ENCODE measurements around the gene BEX3. TPM values are rescaled to one million over a fixed set of nuclear protein-coding genes. Genes with fewer than 3 reads are reported as not detected.
A peak's percentile ranks its signal among the peaks of the same experiment; 100 is the strongest.
"Not testable (repeated sequence)": the region's sequence is repeated elsewhere in the genome, so short reads cannot be mapped to it uniquely, and the experiment has no call there.

The BEX3 gene
- total RNA-seq, 2 donors from 2014 or later: 127 to 136 TPM

GRCh38 chrX:103344606-103345005 lies 31.7 kb upstream of the BEX3 start:
- H3K4me3 ChIP-seq: no peak overlapping the region
- no peaks in the 10 kb centered on the region for H3K4me1 ChIP-seq (ENCODE audit: control insufficient read depth in 1 of 2, low read depth in 2 of 2)
- no peaks in the 10 kb centered on the region for H3K27me3 ChIP-seq (replicated peaks; ENCODE audit: insufficient read depth)
- no peak for TF ChIP-seq CTCF (IDR thresholded peaks at IDR 0.05)
- ATAC-seq (ENCODE audit: insufficient number of reproducible peaks, low FRiP score, low read depth) (no peak), DNase-seq (ENCODE audit: low spot score) (no peak)
- H3K36me3 ChIP-seq: no peaks in the 10 kb centered on the region
- no peaks in the 10 kb centered on the region for H3K9me3 ChIP-seq
- no peak overlapping the region for H3K27ac ChIP-seq

GRCh38 chrX:103347682-103348397 lies 28.5 kb upstream of the BEX3 start:
- ATAC-seq (ENCODE audit: insufficient number of reproducible peaks, low FRiP score, low read depth) (no peak), DNase-seq (ENCODE audit: low spot score) (no peak)
- no peak overlapping the region for H3K4me3 ChIP-seq
- no peaks in the 10 kb centered on the region for H3K4me1 ChIP-seq (ENCODE audit: control insufficient read depth in 1 of 2, low read depth in 2 of 2)
- no peak overlapping the region for H3K27ac ChIP-seq
- H3K27me3 ChIP-seq (replicated peaks; ENCODE audit: insufficient read depth): no peaks in the 10 kb centered on the region
- H3K9me3 ChIP-seq: no peaks in the 10 kb centered on the region
- no peaks in the 10 kb centered on the region for H3K36me3 ChIP-seq
- no peak for TF ChIP-seq CTCF (IDR thresholded peaks at IDR 0.05)

- ATAC-seq (ENCODE audit: insufficient number of reproducible peaks, low FRiP score, low read depth) (peak; percentile 94), DNase-seq (ENCODE audit: low spot score) (no peak)
- TF ChIP-seq CTCF (IDR thresholded peaks at IDR 0.05): no peak
- Histone ChIP-seq H3K27ac (peak within 1 kb of the TSS; percentile 88 to 93), H3K4me3 (peak within 1 kb of the TSS; percentile 84), H3K36me3 (no peaks in the 10 kb centered on the region), H3K4me1 (ENCODE audit: control insufficient read depth in 1 of 2, low read depth in 2 of 2) (peaks cover 0 to 6% of the 10 kb centered on the region in 2 donors), H3K9me3 (no peaks in the 10 kb centered on the region), H3K27me3 (replicated peaks; ENCODE audit: insufficient read depth) (no peaks in the 10 kb centered on the region)
These were observed 20.1 kb upstream of the BEX3 start, which contains the start of gene TCEAL9 for GRCh38 chrX:103356130-103356798. Gene TCEAL9 (plus strand): TSS chrX:103356506. CDS start chrX:103357685, 1,179 bp downstream.

- peak overlapping the region; percentile 88 to 93 for H3K27ac ChIP-seq
- peaks cover 0 to 6% of the 10 kb centered on the region in 2 donors for H3K4me1 ChIP-seq (ENCODE audit: control insufficient read depth in 1 of 2, low read depth in 2 of 2)
- ATAC-seq (ENCODE audit: insufficient number of reproducible peaks, low FRiP score, low read depth): no peak
- H3K4me3 ChIP-seq: peak overlapping the region; percentile 84
- H3K36me3 ChIP-seq: no peaks in the 10 kb centered on the region
- H3K27me3 ChIP-seq (replicated peaks; ENCODE audit: insufficient read depth): no peaks in the 10 kb centered on the region
- no peak for TF ChIP-seq CTCF (IDR thresholded peaks at IDR 0.05)
- no peak for DNase-seq (ENCODE audit: low spot score)
- no peaks in the 10 kb centered on the region for H3K9me3 ChIP-seq
These were observed 19.5 kb upstream of the BEX3 start for GRCh38 chrX:103356858-103357257.

- Histone ChIP-seq H3K27ac (peak overlapping the region in 1 of 2 donors; percentile 93), H3K4me3 (peak overlapping the region; percentile 84), H3K27me3 (replicated peaks; ENCODE audit: insufficient read depth) (no peaks in the 10 kb centered on the region), H3K4me1 (ENCODE audit: control insufficient read depth in 1 of 2, low read depth in 2 of 2) (peaks cover 0 to 6% of the 10 kb centered on the region in 2 donors), H3K9me3 (no peaks in the 10 kb centered on the region), H3K36me3 (no peaks in the 10 kb centered on the region)
- TF ChIP-seq CTCF (IDR thresholded peaks at IDR 0.05): no peak
- ATAC-seq (ENCODE audit: insufficient number of reproducible peaks, low FRiP score, low read depth) (no peak), DNase-seq (ENCODE audit: low spot score) (no peak)
These were observed 18.5 kb upstream of the BEX3 start for GRCh38 chrX:103357871-103358270.

- not testable (repeated sequence) for H3K9me3 ChIP-seq; ATAC-seq (ENCODE audit: insufficient number of reproducible peaks, low FRiP score, low read depth); H3K36me3 ChIP-seq; DNase-seq (ENCODE audit: low spot score); H3K4me1 ChIP-seq (ENCODE audit: control insufficient read depth in 1 of 2, low read depth in 2 of 2); H3K27me3 ChIP-seq (replicated peaks; ENCODE audit: insufficient read depth); H3K27ac ChIP-seq; H3K4me3 ChIP-seq
These were observed 16.7 kb upstream of the BEX3 start for GRCh38 chrX:103359605-103360004.
